ENCODE data around the gene TFPI. TPM values are rescaled to one million over a fixed set of nuclear protein-coding genes. Genes with fewer than 3 reads are reported as not detected.
"Not testable (repeated sequence)": the region's sequence is repeated elsewhere in the genome, so short reads cannot be mapped to it uniquely, and the experiment has no call there.

TFPI gene
- total RNA-seq, 2 donors from 2014 or later, result 63.5 to 86.8 TPM

GRCh38 chr2:187514930-187515329 lies 39.3 kb downstream of the TFPI start:
- Histone ChIP-seq H3K9me3 (no peaks in the 10 kb centered on the region), H3K27ac (no peak overlapping the region), H3K4me3 (no peak overlapping the region), H3K4me1 (ENCODE audit: control insufficient read depth in 1 of 2, low read depth in 2 of 2) (no peaks in the 10 kb centered on the region), H3K36me3 (no peaks in the 10 kb centered on the region), H3K27me3 (replicated peaks; ENCODE audit: insufficient read depth) (no peaks in the 10 kb centered on the region)
- no peak for DNase-seq (ENCODE audit: low spot score)
- no peak for TF ChIP-seq CTCF (IDR thresholded peaks at IDR 0.05)
- ATAC-seq (ENCODE audit: insufficient number of reproducible peaks, low FRiP score, low read depth), result no peak

- not testable (repeated sequence) for DNase-seq (ENCODE audit: low spot score); ATAC-seq (ENCODE audit: insufficient number of reproducible peaks, low FRiP score, low read depth); H3K36me3 ChIP-seq; H3K9me3 ChIP-seq; H3K27ac ChIP-seq; H3K4me3 ChIP-seq; H3K27me3 ChIP-seq (replicated peaks; ENCODE audit: insufficient read depth); H3K4me1 ChIP-seq (ENCODE audit: control insufficient read depth in 1 of 2, low read depth in 2 of 2)
These were observed 39.9 kb downstream of the TFPI start for GRCh38 chr2:187514235-187514829.

GRCh38 chr2:187513460-187514234 lies 40.6 kb downstream of the TFPI start:
- H3K27me3 ChIP-seq (replicated peaks; ENCODE audit: insufficient read depth); H3K27ac ChIP-seq; H3K36me3 ChIP-seq; H3K9me3 ChIP-seq; DNase-seq (ENCODE audit: low spot score); H3K4me3 ChIP-seq; H3K4me1 ChIP-seq (ENCODE audit: control insufficient read depth in 1 of 2, low read depth in 2 of 2); ATAC-seq (ENCODE audit: insufficient number of reproducible peaks, low FRiP score, low read depth): not testable (repeated sequence)

GRCh38 chr2:187511356-187512315 lies 42.6 kb downstream of the TFPI start:
- no peak overlapping the region for H3K4me3 ChIP-seq
- no peak overlapping the region for H3K27ac ChIP-seq
- H3K27me3 ChIP-seq (replicated peaks; ENCODE audit: insufficient read depth), result no peaks in the 10 kb centered on the region
- H3K9me3 ChIP-seq, result no peaks in the 10 kb centered on the region
- ATAC-seq (ENCODE audit: insufficient number of reproducible peaks, low FRiP score, low read depth), result no peak
- DNase-seq (ENCODE audit: low spot score), result no peak
- H3K4me1 ChIP-seq (ENCODE audit: control insufficient read depth in 1 of 2, low read depth in 2 of 2), result no peaks in the 10 kb centered on the region
- no peaks in the 10 kb centered on the region for H3K36me3 ChIP-seq
- TF ChIP-seq CTCF (IDR thresholded peaks at IDR 0.05), result no peak

GRCh38 chr2:187510419-187511355 lies 43.5 kb downstream of the TFPI start:
- H3K27me3 ChIP-seq (replicated peaks; ENCODE audit: insufficient read depth); H3K4me3 ChIP-seq; ATAC-seq (ENCODE audit: insufficient number of reproducible peaks, low FRiP score, low read depth); DNase-seq (ENCODE audit: low spot score); H3K27ac ChIP-seq; H3K4me1 ChIP-seq (ENCODE audit: control insufficient read depth in 1 of 2, low read depth in 2 of 2); H3K36me3 ChIP-seq; H3K9me3 ChIP-seq: not testable (repeated sequence)
